ENCODE measurements around the gene DNAJB8. TPM values are rescaled to one million over a fixed set of nuclear protein-coding genes. Genes with fewer than 3 reads are reported as not detected.

DNAJB8 gene
- total RNA-seq, 4 donors from 2014 or later, result not detected

DNA sequence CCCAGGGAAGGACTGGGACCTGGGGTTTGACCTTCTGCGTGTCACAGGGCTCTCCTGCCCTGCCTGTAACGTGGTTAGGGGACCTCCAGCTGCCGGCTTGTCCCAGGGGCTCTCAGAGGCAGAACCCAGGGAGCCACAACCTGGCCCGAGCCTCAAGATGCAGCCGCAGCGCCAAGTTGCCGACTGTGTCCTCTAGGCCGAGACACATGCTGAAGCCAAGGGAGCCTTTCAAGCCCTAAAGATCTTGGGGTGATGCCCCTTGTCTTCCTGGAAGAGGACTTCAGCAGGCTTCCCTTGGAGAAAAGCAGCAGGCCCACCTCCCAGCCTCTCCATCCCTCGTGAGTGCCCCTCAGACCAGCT lies 7.2 kb downstream of the DNAJB8 start:
- TF ChIP-seq, protein P1, sequence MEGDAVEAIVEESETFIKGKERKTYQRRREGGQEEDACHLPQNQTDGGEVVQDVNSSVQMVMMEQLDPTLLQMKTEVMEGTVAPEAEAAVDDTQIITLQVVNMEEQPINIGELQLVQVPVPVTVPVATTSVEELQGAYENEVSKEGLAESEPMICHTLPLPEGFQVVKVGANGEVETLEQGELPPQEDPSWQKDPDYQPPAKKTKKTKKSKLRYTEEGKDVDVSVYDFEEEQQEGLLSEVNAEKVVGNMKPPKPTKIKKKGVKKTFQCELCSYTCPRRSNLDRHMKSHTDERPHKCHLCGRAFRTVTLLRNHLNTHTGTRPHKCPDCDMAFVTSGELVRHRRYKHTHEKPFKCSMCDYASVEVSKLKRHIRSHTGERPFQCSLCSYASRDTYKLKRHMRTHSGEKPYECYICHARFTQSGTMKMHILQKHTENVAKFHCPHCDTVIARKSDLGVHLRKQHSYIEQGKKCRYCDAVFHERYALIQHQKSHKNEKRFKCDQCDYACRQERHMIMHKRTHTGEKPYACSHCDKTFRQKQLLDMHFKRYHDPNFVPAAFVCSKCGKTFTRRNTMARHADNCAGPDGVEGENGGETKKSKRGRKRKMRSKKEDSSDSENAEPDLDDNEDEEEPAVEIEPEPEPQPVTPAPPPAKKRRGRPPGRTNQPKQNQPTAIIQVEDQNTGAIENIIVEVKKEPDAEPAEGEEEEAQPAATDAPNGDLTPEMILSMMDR (IDR thresholded peaks at IDR 0.05 in 4 of 5, conservative IDR thresholded peaks at IDR 0.05 in 1 of 5), result no peak
- TF ChIP-seq POLR2A (IDR thresholded peaks at IDR 0.05), result no peak
- Histone ChIP-seq H3K4me3 (no peak overlapping the region), H3K27ac (no peak overlapping the region), H3K4me1 (no peaks in the 10 kb centered on the region), H3K9me3 (no peaks in the 10 kb centered on the region), H3K36me3 (no peaks in the 10 kb centered on the region), H3K27me3 (peaks cover 0 to 7% (median 0%) of the 10 kb centered on the region in 3 donors)
- no peak for DNase-seq
- ATAC-seq, result no peak
- intact Hi-C loops (cut with DNase I; ENCODE audit: low total_unique reads) (no loop called here), in situ Hi-C loops (cut with MboI; ENCODE audit: low sequenced_read_pairs in 4 of 4) (no loop called here)

DNA sequence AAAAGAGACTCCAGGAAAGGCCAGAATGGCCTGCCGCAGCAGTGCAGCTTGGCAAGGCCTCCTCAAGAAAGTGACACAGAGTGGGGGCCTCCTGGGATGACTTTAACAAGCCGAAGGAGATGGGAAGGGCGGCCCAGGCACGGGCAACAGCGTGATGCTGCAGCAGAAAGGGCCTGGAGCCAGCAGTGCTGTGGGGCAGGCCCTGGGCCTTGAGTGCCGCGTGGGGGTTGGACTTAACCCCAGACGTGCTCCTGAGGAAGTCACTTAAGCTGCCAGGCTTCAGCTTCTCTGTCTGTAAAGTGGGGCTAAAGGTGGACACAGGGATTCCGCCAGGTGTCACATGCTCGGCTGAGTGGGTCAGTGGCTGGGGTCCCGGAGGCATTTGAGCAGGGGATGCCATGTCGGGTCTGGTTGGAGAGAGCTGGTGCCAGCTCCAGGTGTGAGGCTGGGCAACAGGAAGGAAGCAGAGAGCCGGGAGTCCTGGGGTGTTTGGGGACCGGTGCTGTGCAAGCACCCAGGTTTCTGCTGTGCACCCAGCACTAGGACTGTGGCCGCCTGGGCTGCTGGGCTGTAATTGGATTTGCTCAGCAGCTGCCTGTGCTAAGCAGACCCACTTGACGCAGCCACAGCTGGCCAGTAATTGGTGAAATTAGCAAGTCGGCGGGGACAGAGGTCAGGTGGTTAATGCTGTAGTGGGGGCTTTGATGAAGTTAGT lies 7.8 kb downstream of the DNAJB8 start:
- Histone ChIP-seq H3K27me3 (peaks cover 0 to 7% (median 0%) of the 10 kb centered on the region in 3 donors), H3K36me3 (no peaks in the 10 kb centered on the region), H3K4me1 (no peaks in the 10 kb centered on the region), H3K27ac (no peak overlapping the region), H3K9me3 (no peaks in the 10 kb centered on the region), H3K4me3 (no peak overlapping the region)
- ATAC-seq, result no peak
- in situ Hi-C loops (cut with MboI; ENCODE audit: low sequenced_read_pairs in 4 of 4) (no loop called here), intact Hi-C loops (cut with DNase I; ENCODE audit: low total_unique reads) (no loop called here)
- no peak for TF ChIP-seq POLR2A (IDR thresholded peaks at IDR 0.05)
- TF ChIP-seq, protein P1 (IDR thresholded peaks at IDR 0.05 in 4 of 5, conservative IDR thresholded peaks at IDR 0.05 in 1 of 5), result no peak
- no peak for DNase-seq

DNA sequence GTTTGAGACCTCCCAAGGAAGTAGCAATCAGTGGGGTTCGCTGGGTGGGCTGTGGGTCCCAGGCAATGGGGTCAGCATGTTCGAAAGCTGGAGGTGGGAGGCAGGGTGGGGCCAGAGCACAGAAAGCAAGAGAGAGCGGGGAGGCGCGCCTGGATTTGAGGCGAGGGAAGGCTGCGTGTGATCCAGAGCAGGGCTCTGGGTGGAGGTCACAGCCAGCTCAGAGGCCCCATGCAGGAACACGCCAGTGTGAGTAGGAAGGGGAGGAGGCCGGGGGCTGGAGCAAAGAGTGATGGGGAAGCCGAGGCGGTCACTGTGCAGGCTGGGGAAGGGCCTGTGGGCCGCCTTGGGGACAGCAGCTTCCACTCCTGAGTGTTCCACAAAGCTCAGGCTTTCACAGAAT lies 8.8 kb downstream of the DNAJB8 start:
- Histone ChIP-seq H3K27ac (no peak overlapping the region), H3K4me3 (no peak overlapping the region), H3K27me3 (peaks cover 0 to 7% (median 0%) of the 10 kb centered on the region in 3 donors), H3K4me1 (no peaks in the 10 kb centered on the region), H3K9me3 (no peaks in the 10 kb centered on the region), H3K36me3 (no peaks in the 10 kb centered on the region)
- ATAC-seq, result no peak
- in situ Hi-C loops (cut with MboI; ENCODE audit: low sequenced_read_pairs in 4 of 4) (no loop called here), intact Hi-C loops (cut with DNase I; ENCODE audit: low total_unique reads) (no loop called here)
- no peak for DNase-seq
- TF ChIP-seq, protein P1 (IDR thresholded peaks at IDR 0.05 in 4 of 5, conservative IDR thresholded peaks at IDR 0.05 in 1 of 5), result no peak
- TF ChIP-seq POLR2A (IDR thresholded peaks at IDR 0.05), result no peak

DNA sequence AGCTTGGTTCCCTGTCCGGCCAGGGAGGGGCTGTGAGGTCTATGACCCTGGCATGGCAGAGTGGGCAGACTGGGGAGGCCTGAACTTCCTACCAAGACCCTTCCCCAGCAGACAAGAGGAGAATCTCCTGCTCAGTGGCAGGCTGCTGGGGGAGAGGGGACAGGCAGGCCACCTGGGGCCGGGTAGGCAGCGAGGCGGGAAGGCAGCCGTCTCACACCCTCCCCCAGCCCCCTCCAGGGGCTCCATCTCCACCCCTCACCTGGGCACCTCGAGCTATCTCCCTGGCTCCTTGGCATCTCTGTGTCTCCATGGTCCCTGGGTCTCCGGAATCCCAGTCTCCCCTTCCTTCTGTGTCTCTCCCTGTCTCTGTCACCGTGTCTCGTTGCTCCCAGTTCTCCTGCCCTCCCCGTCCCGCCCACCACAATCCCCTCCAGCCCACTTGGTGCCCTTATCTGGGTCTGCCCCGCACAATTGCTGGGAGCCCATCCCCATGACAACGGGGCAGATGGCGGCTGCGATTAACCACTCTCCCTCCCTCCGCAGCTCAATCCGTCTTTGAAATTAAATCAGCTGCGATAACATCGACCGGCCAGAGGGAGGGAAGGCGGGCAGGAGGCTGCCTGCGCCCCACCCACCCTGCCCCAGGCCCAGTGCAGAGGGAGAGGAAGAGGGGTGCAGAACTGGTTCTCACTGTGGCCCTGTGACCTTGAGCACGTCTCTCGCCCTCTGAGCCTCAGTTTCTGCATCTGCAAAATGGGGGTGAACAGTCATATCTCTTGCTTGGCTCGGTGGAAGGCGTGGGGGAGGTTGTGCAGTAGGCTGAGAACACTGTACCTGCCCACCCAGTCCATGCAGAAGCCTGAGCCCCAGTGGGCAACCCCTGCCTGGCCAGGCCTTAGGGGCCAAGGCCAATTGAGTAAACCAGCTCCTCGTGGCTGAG lies 9.6 kb downstream of the DNAJB8 start:
- TF ChIP-seq POLR2A (IDR thresholded peaks at IDR 0.05), result no peak
- TF ChIP-seq, protein P1 (IDR thresholded peaks at IDR 0.05 in 4 of 5, conservative IDR thresholded peaks at IDR 0.05 in 1 of 5), result no peak
- no peaks in the 10 kb centered on the region for H3K9me3 ChIP-seq
- no peak overlapping the region for H3K27ac ChIP-seq
- H3K4me3 ChIP-seq, result no peak overlapping the region
- peaks cover 0 to 7% (median 0%) of the 10 kb centered on the region in 3 donors for H3K27me3 ChIP-seq
- intact Hi-C loops (cut with DNase I; ENCODE audit: low total_unique reads) (no loop called here), in situ Hi-C loops (cut with MboI; ENCODE audit: low sequenced_read_pairs in 4 of 4) (no loop called here)
- ATAC-seq, result no peak
- DNase-seq, result no peak
- no peaks in the 10 kb centered on the region for H3K36me3 ChIP-seq
- H3K4me1 ChIP-seq, result no peaks in the 10 kb centered on the region
